DMS153 (cell line): ENCODE results near the gene CD274.

Source experiments
- DNase-seq: peaks from one replicate; lab custom pipeline; 2025; lab: John Stamatoyannopoulos, UW

Gene CD274

GRCh38 chr9:5500441-5501235, 50.3 kb downstream of the CD274 start:
- no peak for DNase-seq

DNA sequence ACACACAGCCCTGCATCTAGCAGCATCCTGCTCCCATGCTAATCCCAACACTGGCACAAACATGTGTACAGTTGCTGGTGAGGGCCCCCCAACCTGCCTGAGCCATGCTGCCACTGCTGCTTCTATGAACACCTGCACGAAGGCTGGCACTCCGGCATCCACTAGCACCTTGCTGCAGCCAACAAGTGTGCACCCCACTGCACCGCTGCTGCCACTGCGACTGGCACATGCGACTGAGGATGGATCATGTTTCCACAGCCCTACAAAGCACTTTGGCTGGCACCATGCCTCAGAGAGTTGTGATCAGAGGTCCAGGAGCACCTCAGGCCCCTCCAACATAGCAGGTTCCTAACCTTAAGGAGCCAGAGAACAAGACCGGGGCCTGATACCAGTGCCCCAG, 52.2 kb downstream of the CD274 start:
- no peak for DNase-seq

GRCh38 chr9:5509573-5509972, 59.2 kb downstream of the CD274 start:
- no peak for DNase-seq

DNA sequence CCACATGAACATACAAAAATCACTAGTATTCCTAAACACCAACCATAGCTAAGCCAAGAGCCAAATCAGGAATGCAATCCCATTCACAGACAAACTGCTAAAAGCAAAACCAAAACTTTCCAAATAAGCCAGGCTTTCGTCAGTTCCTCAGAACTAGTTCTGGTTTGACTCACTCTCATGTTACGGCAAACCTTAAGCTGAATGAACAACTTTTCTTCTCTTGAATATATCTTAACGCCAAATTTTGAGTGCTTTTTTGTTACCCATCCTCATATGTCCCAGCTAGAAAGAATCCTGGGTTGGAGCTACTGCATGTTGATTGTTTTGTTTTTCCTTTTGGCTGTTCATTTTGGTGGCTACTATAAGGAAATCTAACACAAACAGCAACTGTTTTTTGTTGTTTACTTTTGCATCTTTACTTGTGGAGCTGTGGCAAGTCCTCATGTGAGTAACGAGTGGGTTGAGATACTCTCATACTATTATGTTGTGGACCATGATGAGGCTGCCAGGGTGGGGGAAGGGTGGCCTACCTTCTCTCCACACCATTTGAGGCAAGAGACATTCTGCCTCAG, 60.1 kb downstream of the CD274 start, which contains the start of gene PDCD1LG2:
PDCD1LG2 (plus strand) TSS at position 172 of the 572 bp plus-strand sequence. CDS start 12,016 bp downstream, outside the sequence.
- no peak for DNase-seq

- DNase-seq = no peak
Observed at GRCh38 chr9:5510989-5511388, 60.6 kb downstream of the CD274 start.

- no peak for DNase-seq
Observed at GRCh38 chr9:5511476-5511875, 61.1 kb downstream of the CD274 start.

- DNase-seq = no peak
Observed at GRCh38 chr9:5511935-5512580, 61.7 kb downstream of the CD274 start.

DNA sequence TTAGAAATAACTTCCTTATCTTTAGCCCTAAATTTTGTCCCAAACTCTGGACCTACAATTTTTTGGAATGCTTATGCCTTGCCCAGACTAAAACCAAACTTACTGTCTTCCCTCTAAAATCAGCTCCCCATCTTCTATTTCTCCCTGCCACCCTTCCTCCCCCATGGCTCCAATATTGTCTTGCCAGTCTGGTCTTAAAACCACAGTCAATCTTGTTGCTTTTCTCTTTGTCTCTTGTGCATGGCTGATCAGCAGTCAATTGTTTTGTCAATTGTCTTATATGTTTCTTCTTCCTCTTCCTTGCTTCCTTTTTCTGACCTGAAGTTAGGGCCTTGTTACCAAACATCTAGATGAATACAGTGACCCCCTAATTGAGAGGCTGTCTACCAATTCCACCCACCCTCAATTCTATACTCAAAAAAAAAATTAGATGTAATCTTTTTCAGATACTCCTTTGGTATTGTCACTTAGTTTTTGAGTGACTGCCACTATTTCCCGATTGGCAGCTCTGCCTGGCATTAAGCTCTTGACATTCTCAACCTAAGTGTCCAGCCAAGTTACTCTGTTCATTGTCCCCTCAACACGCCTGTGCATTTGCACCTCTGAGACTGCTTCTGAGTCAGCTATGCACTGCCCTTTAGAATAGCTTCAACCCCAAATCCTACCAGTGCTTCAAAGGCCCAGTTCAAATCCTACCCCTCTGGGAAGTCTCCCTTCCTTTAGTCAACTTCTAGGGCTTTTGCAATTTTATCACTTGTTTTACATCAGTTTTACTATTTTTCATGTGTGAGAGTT, 62.5 kb downstream of the CD274 start:
- DNase-seq = no peak

GRCh38 chr9:5513966-5514616, 63.7 kb downstream of the CD274 start:
- DNase-seq = no peak

DNA sequence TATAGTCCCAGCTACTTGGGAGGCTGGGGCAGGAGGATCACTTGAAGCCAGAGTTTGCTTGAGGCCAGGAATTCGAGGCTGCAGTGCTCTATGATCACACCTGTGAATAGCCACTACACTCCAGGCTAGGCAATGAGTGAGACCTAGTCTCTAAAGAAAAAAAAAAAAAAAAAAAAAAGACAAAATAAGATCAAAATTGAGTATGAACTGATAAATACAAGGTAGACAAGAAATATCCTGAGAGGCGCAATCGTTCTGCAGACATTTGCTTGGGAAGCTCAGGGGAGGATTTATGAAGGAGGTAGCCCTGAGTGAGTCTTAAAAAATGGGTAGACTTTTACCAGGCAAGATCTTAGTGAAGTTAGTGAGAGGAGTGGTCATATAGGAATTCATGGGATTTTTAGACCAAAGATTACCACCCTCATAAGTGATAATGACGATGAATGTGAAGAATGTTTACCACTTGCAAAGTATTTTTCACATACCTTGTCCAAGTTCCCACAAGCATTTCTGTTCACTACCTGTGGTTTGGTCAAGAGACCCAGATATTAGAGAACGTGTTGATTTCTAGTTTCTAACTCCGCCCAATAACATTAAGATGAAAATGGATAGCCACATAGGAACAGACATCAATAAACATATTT, 64.4 kb downstream of the CD274 start:
- DNase-seq = no peak

- no peak for DNase-seq
Observed at GRCh38 chr9:5515261-5515650, 64.9 kb downstream of the CD274 start.

GRCh38 chr9:5516453-5517220, 66.3 kb downstream of the CD274 start:
- no peak for DNase-seq

DNA sequence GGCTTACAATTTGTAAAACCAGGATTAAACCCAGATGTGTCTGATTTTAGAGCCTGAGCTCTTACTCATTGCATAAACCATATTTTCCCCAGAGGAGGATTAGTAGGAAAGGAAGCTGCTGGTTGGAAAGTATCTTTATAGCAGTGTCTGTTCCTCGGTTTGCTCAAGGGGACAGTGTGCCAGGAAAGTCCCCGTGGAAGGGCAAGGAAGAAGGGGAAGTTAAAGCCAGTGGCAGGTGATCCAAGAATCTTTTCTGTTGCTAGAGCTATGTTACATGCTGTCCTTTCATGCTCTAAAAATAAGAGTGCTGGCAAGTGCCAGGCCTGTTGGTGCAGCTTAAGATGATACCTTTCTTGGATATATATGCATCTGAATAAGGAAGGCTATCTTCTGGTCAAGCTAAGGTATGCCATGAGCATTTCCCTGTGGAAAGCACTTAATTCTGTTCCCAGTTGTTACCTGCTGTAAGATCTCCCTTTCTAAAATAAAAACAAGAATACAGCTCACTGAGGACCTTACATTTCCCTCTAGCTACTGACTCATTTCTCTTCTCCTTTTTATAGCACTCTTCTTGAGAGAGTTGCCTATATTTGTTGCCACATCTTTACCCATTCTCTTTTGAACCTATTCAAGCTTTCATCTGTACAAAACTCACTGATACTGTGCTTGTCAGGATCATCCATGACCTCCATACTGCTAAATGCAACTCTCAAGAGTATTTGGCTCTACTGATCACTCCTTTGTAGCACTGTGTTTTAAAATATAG, 68.0 kb downstream of the CD274 start:
- no peak for DNase-seq

- DNase-seq = no peak
Observed at GRCh38 chr9:5518937-5519319, 68.6 kb downstream of the CD274 start.
